Stimulated activated CD4-positive, alpha-beta T cell treated with anti-CD3 and anti-CD28 coated beads, TNF-alpha, amount 100 ng/mL, for 1 hour (primary cell): ENCODE measurements around the gene SLCO1C1.
"Not testable (repeated sequence)": the region's sequence is repeated elsewhere in the genome, so short reads cannot be mapped to it uniquely, and the experiment has no call there.

Source experiments
- DNase-seq, 3 donors: peaks; one replicate each; pipeline ENCODE4 v3.0.0-alpha.2; 2020; ENCODE audit warnings: low read depth in 3 of 3, low spot score in 1 of 3

SLCO1C1 gene, protein sequence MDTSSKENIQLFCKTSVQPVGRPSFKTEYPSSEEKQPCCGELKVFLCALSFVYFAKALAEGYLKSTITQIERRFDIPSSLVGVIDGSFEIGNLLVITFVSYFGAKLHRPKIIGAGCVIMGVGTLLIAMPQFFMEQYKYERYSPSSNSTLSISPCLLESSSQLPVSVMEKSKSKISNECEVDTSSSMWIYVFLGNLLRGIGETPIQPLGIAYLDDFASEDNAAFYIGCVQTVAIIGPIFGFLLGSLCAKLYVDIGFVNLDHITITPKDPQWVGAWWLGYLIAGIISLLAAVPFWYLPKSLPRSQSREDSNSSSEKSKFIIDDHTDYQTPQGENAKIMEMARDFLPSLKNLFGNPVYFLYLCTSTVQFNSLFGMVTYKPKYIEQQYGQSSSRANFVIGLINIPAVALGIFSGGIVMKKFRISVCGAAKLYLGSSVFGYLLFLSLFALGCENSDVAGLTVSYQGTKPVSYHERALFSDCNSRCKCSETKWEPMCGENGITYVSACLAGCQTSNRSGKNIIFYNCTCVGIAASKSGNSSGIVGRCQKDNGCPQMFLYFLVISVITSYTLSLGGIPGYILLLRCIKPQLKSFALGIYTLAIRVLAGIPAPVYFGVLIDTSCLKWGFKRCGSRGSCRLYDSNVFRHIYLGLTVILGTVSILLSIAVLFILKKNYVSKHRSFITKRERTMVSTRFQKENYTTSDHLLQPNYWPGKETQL

DNA sequence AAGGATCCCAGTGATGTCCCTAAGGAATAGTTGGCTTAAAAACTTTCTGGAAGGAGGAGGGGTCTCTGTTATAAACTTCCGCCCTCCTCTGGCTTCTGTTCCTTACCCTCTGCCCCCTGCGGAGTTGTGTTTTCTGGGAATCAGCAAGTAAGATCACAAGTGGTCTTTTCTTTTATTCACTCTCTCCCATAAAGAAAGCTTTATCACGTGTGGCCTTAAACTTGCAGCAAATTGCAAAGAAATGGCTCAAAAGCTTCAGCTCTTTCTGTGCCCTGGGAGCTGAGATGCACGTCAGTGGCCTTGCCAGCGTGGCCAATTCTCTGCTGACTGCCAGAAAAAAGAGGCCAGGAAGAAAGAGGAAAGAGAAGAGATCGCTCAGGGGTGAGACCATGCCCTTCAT, at the start of gene SLCO1C1:
Gene SLCO1C1 (plus strand): TSS at position 101 of the 400 bp plus-strand sequence. CDS start 4,245 bp downstream, outside the sequence.
- DNase-seq, result no peak

DNA sequence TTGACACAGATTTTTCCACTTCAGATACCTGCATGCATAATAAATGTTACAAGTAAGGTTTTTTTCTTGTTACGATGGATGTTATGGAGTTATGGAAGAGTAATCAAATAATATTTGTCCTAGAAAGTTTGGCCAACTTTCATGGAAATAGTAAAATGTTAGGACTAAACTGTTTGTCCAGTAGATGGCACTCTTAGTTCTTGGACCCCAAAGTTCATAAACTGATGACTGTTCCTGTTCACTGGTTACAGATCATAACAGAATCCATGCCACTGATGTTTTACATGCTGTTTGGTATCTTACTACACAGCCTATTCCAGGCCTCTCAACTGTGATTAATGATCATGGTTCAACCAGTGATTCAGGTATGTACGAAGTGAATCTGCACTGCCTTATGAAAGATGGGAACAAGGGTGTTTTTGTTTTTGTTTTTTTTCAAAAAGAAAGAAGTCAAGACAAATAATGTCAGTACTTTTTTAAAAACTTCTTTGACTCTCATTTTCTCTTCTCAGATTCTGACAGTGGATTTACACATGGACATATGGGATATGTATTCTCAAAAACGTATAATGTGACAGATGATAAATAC, 48.8 kb upstream of the SLCO1C1 start:
- no peak for DNase-seq

DNA sequence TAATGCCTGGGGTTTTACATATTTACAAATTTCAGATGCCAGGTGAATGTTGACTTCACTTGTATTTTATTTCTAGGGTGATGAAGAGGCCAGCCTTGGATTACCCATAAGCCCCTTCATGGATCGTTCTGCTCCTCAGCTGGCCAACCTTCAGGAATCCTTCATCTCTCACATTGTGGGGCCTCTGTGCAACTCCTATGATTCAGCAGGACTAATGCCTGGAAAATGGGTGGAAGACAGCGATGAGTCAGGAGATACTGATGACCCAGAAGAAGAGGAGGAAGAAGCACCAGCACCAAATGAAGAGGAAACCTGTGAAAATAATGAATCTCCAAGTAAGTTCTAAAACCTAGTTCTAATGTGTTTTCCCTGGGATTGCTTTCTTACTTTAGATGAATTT, 41.3 kb upstream of the SLCO1C1 start:
- DNase-seq, result no peak

DNA sequence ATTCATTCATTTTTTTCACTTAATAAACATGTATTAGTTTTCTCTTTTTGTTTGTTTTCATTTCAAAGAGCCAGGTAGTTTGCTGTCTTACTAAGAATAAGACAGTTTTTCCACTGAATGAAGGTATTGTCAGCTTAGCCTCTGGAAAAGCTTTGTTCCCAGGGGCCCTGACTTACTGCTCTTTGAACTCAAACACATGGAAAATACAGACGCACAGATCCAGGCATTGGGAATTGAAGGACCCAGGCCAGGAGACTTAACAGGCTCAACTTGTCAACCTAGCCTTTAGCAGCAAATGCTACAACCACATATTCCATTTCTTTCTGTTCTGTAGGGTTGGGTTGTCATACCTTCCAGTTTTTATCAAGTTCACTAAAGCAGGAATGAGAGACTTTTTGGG, 38.5 kb upstream of the SLCO1C1 start:
- DNase-seq, result no peak

DNA sequence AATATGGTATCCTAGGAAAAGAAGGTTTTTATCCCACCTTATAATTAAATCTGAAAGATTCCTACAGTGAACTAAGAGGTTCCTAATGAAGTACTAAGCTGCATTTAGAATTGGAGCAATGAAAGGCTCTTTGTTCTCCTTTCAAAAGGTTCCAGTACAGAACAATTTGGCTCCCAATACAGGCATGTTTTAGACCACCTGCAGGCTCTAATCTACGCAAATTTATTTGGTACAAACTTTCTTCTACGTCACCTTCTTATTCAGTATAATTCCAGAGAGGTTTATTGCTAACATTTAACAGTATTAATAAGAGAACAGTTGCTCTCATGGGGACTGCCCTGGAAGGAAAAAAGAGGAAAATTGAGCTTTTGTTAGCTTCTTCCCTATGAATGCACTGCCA, 37.6 kb upstream of the SLCO1C1 start:
- no peak for DNase-seq

DNA sequence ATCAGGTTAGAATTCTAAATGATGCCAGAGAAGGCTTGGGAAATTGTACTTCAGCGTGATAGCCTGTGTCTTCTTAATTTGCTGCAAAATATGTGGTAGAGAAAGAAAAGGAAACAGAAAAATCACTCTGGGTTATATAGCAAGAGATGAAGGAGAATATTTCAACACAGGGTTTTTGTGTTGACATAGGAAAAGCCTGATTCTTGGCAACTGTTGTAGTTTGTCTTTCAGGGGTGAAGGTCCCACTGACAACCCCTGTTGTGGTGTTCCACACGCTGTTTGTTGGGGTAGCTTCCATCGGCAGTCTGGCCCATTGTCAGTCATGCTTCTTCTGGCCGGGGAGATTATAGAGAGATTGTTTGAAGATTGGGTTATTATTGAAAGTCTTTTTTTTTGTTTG, 13.8 kb upstream of the SLCO1C1 start:
- DNase-seq, result no peak

DNA sequence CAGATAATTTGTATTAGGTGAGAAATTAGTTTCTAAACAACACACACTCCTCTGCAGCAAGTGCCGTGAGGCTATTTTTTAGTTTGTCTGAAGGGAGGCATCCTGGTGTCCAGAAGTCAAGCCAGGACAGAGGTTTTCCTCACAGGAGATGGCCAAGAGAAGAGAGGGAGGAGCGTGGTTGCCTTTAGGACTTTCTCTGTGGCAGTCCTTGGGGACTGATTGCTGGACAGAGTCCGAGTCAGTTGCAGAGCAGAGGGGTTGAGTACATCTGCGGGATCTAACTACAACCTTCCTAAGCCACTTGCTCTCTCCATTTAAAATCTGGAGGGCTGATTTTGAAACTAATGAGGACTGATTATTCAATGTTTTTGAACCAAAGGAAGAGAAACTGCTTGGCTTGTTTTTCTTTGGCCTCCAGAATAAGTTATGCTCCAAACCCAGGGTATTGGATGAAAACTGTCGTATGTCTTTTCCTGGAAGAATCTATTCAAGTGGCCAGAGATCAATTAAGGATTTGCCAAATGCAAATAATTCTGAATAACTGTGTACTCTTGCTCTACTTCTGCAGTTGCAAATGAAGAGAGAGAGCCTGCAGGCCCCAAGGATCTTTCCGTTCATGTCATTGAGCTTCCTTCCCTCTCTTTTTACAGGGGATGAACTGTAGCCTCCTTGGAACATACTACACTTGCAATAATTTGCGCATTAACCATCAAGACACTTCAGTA, 1.2 kb downstream of the SLCO1C1 start:
- no peak for DNase-seq

DNA sequence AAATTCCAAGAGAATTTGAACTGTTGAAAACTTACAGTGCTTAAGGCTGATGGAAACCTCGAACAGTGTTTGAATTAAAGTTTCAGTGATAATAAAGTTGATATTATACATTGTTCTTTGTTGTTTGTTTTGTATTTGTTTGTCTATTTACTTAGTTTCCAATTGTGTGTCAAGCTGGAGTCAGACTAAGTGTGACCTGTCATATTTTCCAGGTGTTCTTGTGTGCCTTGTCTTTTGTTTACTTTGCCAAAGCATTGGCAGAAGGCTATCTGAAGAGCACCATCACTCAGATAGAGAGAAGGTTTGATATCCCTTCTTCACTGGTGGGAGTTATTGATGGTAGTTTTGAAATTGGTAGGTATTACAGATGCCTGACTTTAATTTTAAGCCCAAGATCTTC, 6.0 kb downstream of the SLCO1C1 start:
- DNase-seq, result no peak

DNA sequence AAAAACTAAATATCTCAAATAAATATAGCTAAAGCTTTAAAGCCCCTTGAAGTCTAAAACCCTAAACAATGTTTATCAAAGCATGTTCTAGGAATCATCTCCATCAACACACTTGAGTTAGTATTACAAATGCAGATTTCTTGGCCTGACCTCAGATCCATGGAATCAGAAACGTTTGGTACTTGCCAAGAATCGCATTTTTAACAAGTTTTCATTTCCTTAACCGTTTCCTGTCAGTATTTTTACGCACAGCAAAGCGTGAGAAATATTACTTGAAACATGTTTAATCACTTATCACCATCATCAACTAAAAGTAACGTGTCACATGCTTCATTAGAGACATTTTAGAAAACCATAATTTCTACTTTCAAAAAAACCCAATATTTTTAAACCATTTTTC, 9.7 kb downstream of the SLCO1C1 start:
- no peak for DNase-seq

DNA sequence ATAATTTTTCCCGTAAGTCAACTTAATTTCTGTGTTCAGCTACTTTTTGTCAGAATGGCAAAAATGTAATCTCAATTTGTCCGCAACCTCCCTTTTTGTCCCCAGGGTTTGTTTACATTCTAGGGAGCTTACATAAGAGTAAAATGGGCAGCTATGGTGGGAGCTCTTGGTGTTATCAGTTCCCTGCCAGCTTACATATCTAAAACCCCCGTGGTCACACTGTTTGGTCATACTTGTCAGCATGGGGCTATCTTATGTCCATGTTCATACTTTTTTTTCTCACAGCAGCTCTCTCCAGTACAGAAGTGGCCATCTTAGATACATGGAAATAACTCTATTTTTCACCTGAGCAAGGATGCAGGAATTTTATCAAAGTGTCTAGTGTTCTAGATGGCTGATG, 16.7 kb downstream of the SLCO1C1 start:
- DNase-seq, result no peak

DNA sequence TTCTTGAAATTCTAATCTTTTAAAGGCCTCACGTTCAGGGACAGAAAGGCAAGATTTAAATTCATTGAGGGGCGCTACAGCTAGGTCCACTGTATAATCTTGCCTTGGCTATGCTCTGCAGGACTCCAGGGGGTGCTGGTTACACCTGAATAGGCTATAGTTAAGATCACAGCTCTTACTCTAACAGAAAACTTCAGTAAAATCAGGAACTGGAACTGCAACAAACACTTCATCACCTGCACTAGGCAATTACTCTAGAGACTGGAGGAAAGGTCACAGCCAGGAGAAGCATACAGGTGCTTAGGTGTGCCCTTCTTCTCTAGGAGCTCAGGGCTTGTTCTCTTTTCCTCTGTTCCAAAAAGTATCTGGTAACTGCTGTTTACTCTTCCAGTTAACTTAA, 20.9 kb downstream of the SLCO1C1 start:
- DNase-seq, result no peak

DNA sequence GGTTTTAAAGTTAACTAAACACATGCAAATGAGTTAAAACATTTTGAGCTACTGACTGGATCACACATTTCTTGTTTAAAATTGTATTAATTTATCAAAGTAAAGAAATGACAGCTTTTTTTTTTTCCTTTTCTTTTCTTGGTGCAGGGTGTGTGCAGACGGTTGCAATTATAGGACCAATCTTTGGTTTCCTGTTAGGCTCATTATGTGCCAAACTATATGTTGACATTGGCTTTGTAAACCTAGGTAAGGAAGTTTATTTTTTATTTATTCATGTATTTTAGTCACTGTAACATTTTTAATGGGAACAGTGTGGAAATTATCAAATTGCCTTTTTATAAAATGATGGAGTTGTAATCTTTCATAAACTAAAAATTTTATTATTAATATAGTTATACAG, 21.9 kb downstream of the SLCO1C1 start:
- no peak for DNase-seq

DNA sequence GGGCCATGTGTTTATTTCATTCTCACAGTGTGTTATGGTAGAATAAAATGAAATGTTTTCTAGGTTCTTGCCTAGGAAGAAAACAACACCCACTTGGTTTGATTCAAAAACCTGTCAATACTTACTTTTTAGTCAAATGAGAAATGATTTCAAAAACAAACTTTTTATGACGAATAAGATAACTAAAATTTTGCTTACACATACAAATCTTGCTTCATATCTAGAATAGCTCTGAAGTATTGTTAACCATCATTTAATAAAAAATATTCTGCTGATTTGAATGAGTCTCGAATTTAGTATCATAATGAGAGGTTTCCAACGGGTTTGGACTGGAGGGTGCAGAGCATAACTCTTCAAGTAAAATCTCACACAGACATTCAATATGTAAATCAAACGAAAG, 23.2 kb downstream of the SLCO1C1 start:
- DNase-seq, result no peak

DNA sequence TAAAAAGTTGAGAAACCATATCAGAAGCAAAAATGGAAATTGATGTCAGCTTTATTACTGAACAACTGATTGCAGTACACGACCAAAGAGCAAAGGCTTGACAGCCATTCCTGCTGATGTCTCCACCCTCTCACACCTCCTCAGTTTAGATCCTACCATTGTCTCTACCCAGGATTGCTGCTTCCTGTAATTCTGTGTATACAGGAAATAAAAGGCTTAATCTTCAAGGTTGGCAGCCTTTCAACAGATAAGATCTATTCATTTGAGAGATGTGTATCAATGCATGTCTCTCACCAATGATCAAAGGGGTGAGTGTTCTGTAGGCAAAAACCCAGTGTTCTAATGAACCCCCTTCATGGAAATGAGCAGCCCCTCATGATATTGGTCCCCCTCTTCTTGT, 27.0 kb downstream of the SLCO1C1 start:
- no peak for DNase-seq

DNA sequence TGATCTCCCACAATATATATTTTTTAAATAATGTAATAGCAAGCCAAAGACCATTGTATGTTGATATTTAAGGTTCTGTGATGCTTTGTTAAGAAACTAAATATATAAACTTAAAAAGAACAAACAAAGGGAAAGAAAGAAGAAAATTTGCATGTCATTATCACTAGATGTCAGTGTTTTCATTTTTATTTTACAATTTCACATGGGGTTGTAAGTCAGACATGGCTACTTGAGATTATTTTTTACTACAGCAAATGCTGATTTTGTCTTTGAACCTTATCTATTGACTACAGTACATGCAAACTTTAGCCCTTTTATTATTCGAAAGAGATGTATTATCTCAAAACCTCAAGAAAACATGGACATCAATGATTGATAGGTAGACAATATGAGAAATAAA, 36.1 kb downstream of the SLCO1C1 start:
- no peak for DNase-seq

DNA sequence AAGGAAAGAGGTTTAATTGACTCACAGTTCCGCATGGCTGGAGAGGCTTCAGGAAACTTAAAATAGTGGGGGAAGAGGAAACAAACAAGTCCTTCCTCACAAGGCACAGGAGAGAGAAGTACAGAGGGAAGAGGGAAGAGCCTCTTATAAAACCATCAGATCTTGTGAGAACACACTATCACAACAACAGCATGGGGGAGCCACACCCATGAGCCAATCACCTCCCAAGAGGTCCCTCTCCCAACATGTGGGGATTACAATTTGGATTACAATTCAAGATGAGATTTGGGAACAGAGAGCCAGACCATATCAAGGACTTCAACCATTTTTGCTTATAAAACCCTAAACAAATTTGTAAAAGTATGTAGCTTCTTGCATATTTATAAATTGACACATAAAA, 45.8 kb downstream of the SLCO1C1 start:
- no peak for DNase-seq

DNA sequence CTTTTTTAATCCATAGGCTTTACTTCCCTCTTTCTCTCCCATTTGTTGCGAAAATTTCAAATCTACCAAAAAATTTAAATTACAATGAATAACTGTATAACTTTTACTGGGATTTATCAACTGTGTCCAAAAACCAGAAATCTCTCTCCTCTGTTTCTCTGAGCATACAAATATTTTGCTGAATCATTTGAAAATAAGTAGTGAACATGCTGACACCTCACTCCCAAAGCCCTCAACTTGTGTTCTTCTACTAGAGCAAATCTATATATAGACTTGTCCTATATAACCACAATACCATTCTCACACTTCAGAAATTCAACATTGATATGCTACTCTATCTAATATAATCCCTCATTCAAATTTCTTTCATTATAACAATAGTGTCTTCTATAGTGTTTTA, 53.1 kb downstream of the SLCO1C1 start:
- no peak for DNase-seq

DNA sequence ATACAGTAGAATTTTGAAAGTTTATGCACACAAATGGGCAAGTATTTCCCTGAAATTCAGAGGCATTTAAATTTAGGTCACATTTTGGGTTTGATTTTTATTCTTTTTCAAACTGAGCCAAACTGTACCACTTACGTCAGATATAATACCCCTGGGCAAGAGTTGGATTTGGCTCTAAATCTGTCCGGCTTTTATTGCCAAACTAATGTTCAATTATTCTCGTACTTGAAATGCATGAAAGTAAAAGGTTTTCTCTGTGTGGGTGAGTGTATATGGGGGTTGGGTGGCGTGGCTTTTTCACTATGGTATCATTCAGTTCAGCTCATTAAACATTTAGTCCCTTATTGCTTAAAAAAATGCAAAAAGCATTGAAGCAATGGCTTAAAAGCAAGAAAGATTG, 55.9 kb downstream of the SLCO1C1 start:
- DNase-seq, result no peak

DNA sequence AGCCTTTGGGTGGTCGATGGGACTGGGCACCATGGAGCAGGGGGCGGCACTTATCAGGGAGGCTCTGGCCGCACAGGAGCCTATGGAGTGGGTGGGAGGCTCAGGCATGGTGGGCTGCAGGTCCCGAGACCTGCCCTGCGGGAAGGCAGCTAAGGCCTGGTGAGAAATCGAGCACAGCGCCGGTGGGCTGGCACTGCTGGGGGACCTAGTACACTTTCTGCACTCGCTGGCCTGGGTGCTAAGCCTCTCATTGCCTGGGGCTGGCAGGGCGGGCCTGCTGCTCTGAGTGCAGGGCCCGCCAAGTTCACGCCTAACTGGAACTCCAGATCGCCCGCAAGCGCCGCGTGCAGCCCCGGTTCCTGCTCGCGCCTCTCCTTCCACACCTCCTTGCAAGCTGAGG, 82.3 kb downstream of the SLCO1C1 start:
- no peak for DNase-seq

DNA sequence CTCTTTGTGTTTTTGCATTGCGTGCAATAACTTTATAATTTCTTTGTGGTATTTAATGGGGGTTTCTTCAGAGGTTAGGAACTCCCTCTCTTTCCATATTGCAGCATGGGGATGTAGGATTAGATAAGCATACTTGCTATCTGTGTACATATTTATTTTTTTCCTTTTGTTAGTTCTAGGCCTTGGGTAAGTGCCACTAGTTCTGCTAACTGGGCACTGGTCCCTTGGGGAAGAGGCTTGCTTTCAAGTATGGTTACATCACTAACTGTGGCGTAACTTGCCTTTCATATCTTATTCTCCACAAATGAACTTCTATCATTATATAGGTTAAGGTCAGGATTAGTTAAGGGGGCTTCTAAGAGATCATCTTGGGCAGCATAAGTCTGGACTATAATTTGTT, 83.8 kb downstream of the SLCO1C1 start:
- no peak for DNase-seq

DNA sequence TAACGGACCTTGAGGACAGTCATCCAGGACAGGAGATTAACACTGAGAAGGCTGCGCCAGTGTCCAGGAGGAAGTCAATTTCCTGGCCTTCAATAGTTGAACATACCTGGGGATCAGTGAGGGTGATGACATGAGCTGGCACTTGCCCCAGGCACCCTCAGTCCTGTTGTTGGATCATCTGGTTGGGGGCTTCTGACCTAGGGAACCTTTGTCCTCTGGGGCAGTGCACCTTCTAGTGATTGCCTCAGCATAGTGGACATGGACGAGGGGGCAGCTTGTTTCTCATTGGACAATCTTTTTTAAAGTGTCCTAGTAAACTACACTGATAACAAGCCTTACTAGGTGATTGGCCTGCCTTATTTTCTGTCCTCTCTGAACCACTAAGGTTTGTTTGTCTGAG, 84.8 kb downstream of the SLCO1C1 start:
- not testable (repeated sequence) for DNase-seq
